IMR-90 (cell line): ENCODE data around the gene TBCD. TPM values are rescaled to one million over a fixed set of nuclear protein-coding genes. Genes with fewer than 3 reads are reported as not detected.

ENCODE experiments used
- ATAC-seq: fragments of 200-7000 bp; cut with Tn5 transposase; 2 replicates; pipeline ENCODE4 v1.9.1; 2020; ENCODE audit warnings: low read depth, mild to moderate bottlenecking, moderate library complexity
- BruUV-seq: library from RNA; stranded (reverse); fragments of 400-500 nt; replicated peaks from 2 replicates; lab custom pipeline; 2021; lab: Mats Ljungman, UMichigan
- CTCF ChIA-PET: fragments of 300-600 bp; formaldehyde crosslinking; extraction: SDS; loops from one replicate; lab custom pipeline; 2021; ENCODE audit warnings: antibody characterized with exemption; lab: Yijun Ruan, JAX
- POLR2A ChIA-PET: fragments of 300-600 bp; sonication (Branson Sonifier 250); formaldehyde crosslinking; loops from one replicate; lab custom pipeline; 2022; ENCODE audit warnings: antibody characterized with exemption; ENCODE audit not compliant: unreplicated experiment; lab: Charles Lee
- DNase-seq: peaks from one replicate; pipeline ENCODE4 v3.0.0; 2013
- H2AFZ ChIP-seq: replicated peaks from 2 replicates; pipeline ENCODE3; 2013; ENCODE audit warnings: low read length, mild to moderate bottlenecking; ENCODE audit not compliant: poor library complexity
- H2AK5ac ChIP-seq: 2 replicates; pipeline ENCODE4 v1.6.1; 2013; ENCODE audit warnings: low read depth, low read length, inconsistent platforms
- H2AK9ac ChIP-seq: replicated peaks from 2 replicates; pipeline ENCODE3; 2013; ENCODE audit warnings: mild to moderate bottlenecking, low read depth, low read length, moderate library complexity; ENCODE audit not compliant: poor library complexity
- H2BK120ac ChIP-seq: 2 replicates; pipeline ENCODE4 v1.6.1; 2013; ENCODE audit warnings: low read depth, low read length, inconsistent platforms
- H2BK15ac ChIP-seq: 3 replicates; pipeline ENCODE4 v1.6.1; 2013; ENCODE audit warnings: low read depth, low read length, inconsistent platforms
- H2BK20ac ChIP-seq: 2 replicates; pipeline ENCODE4 v1.6.1; 2013; ENCODE audit warnings: low read depth, mild to moderate bottlenecking, inconsistent platforms, low read length, moderate library complexity
- H2BK5ac ChIP-seq: 2 replicates; pipeline ENCODE4 v1.6.1; 2013; ENCODE audit warnings: mild to moderate bottlenecking, low read depth, low read length, inconsistent platforms; ENCODE audit not compliant: poor library complexity, severe bottlenecking
- H3K14ac ChIP-seq: replicated peaks from 2 replicates; pipeline ENCODE4 v1.6.1; 2013; ENCODE audit warnings: low read depth, low read length, inconsistent platforms
- H3K18ac ChIP-seq: 2 replicates; pipeline ENCODE4 v1.6.1; 2013; ENCODE audit warnings: low read depth, low read length, control low read depth
- H3K23ac ChIP-seq: 2 replicates; pipeline ENCODE4 v1.6.1; 2013; ENCODE audit warnings: low read depth, low read length, inconsistent platforms
- H3K27ac ChIP-seq: 2 replicates; pipeline ENCODE4 v1.5.1; 2013; ENCODE audit warnings: mild to moderate bottlenecking, control low read depth, low read length; ENCODE audit not compliant: insufficient read depth
- H3K27me3 ChIP-seq: 2 replicates; pipeline ENCODE4 v1.6.1; 2013; ENCODE audit warnings: low read length; ENCODE audit not compliant: control insufficient read depth, insufficient read depth
- H3K36me3 ChIP-seq: 2 replicates; pipeline ENCODE4 v1.6.1; 2013; ENCODE audit warnings: low read length, mixed read lengths; ENCODE audit not compliant: control insufficient read depth, insufficient read depth
- H3K4ac ChIP-seq: 2 replicates; pipeline ENCODE4 v1.6.1; 2013; ENCODE audit warnings: low read depth, low read length, inconsistent platforms
- H3K4me1 ChIP-seq: 2 replicates; pipeline ENCODE4 v1.6.1; 2013; ENCODE audit warnings: low read length, mixed read lengths; ENCODE audit not compliant: control insufficient read depth, insufficient read depth
- H3K4me2 ChIP-seq: 2 replicates; pipeline ENCODE4 v1.6.1; 2013; ENCODE audit warnings: low read depth, mild to moderate bottlenecking, control low read depth, low read length, moderate library complexity
- H3K4me3 ChIP-seq: 2 replicates; pipeline ENCODE4 v1.5.1; 2013; ENCODE audit warnings: low read depth, mild to moderate bottlenecking, control low read depth, low read length, moderate library complexity; ENCODE audit not compliant: insufficient read depth
- H3K56ac ChIP-seq: 2 replicates; pipeline ENCODE4 v1.6.1; 2013; ENCODE audit warnings: low read length, inconsistent platforms; ENCODE audit not compliant: insufficient read depth; ENCODE audit errors: extremely low read depth
- H3K79me1 ChIP-seq, 2 experiments: 2 replicates each; pipeline ENCODE4 v1.6.1; 2013; ENCODE audit warnings: low read length in 2 of 2, inconsistent platforms in 1 of 2, low read depth in 1 of 2
- H3K9ac ChIP-seq: 2 replicates; pipeline ENCODE4 v1.6.1; 2013; ENCODE audit warnings: low read depth, low read length, control low read depth
- H3K9me1 ChIP-seq: 2 replicates; pipeline ENCODE4 v1.6.1; 2013; ENCODE audit warnings: low read length, inconsistent platforms; ENCODE audit not compliant: insufficient read depth
- H3K9me3 ChIP-seq: 2 replicates; pipeline ENCODE4 v1.6.1; 2013; ENCODE audit warnings: low read length; ENCODE audit not compliant: control insufficient read depth, insufficient read depth
- H4K20me1 ChIP-seq: 2 replicates; pipeline ENCODE4 v1.6.1; 2013; ENCODE audit warnings: low read length, inconsistent platforms; ENCODE audit not compliant: insufficient read depth
- H4K5ac ChIP-seq: 2 replicates; pipeline ENCODE4 v1.6.1; 2013; ENCODE audit warnings: mild to moderate bottlenecking, low read depth, low read length, control low read depth
- H4K8ac ChIP-seq, 2 experiments: 2 replicates each; pipeline ENCODE4 v1.6.1; 2013; ENCODE audit warnings: low read depth in 2 of 2, low read length in 2 of 2, control low read depth in 1 of 2, inconsistent platforms in 1 of 2
- H4K91ac ChIP-seq: 2 replicates; pipeline ENCODE4 v1.6.1; 2013; ENCODE audit warnings: low read depth, low read length, inconsistent platforms; ENCODE audit not compliant: insufficient read depth
- BHLHE40 ChIP-seq: fragments of 150-350 bp; IDR thresholded peaks from 2 replicates; pipeline ENCODE4 v1.6.1; 2016; ENCODE audit warnings: mild to moderate bottlenecking, low read depth, low read length
- ELK1 ChIP-seq: fragments of 150-350 bp; IDR thresholded peaks from 2 replicates; pipeline ENCODE4 v1.6.1; 2016; ENCODE audit warnings: low read depth, mild to moderate bottlenecking, low read length, moderate library complexity, borderline replicate concordance
- MAFK ChIP-seq: IDR thresholded peaks from 2 replicates; pipeline ENCODE4 v1.6.1; 2012; ENCODE audit warnings: low read depth, low read length, improper control_type of control experiment
- MAZ ChIP-seq: IDR thresholded peaks from 2 replicates; pipeline ENCODE4 v1.6.1; 2012; ENCODE audit warnings: low read depth, mild to moderate bottlenecking, low read length, improper control_type of control experiment, moderate library complexity, borderline replicate concordance
- MXI1 ChIP-seq: IDR thresholded peaks from 2 replicates; pipeline ENCODE4 v1.6.1; 2012; ENCODE audit warnings: low read depth, mild to moderate bottlenecking, low read length, moderate library complexity, borderline replicate concordance
- NFE2L2 ChIP-seq: fragments of 150-350 bp; IDR thresholded peaks from 2 replicates; pipeline ENCODE4 v1.6.1; 2016; ENCODE audit warnings: low read depth, mild to moderate bottlenecking, low read length
- POLR2A ChIP-seq: IDR thresholded peaks from 2 replicates; pipeline ENCODE4 v1.6.1; 2012; ENCODE audit warnings: mild to moderate bottlenecking, low read depth, low read length
- RFX5 ChIP-seq: IDR thresholded peaks from 2 replicates; pipeline ENCODE4 v1.8.0; 2012; ENCODE audit warnings: low read depth, mild to moderate bottlenecking, low read length, moderate library complexity
- SMC3 ChIP-seq: fragments of 150-350 bp; IDR thresholded peaks from 2 replicates; pipeline ENCODE4 v1.6.1; 2016; ENCODE audit warnings: low read depth, mild to moderate bottlenecking, antibody characterized with exemption, low read length, moderate library complexity
- WGBS, 2 experiments: methylation state at CpG; one replicate each; pipeline versions ENCODE4 v1.1.5 to v1.1.7; 2013; ENCODE audit warnings: missing lambda C conversion rate in 2 of 2; ENCODE audit not compliant: insufficient read length in 1 of 2; ENCODE audit errors: extremely low coverage in 2 of 2; 5-methylcytosine and 5-hydroxymethylcytosine counted together
- dilution Hi-C: fragments of 300-500 bp; cut with HindIII; formaldehyde crosslinking; loops from one replicate; pipeline ENCODE4 v1.14.3; 2018; ENCODE audit warnings: low sequenced_read_pairs; ENCODE audit not compliant: unreplicated experiment
- in situ Hi-C: fragments of 300-500 bp; cut with MboI; formaldehyde crosslinking; loops from 3 replicates; pipeline ENCODE4 v1.14.3; 2019; ENCODE audit warnings: low sequenced_read_pairs, inconsistent platforms, mixed read lengths
- intact Hi-C: fragments of 100-400 bp; cut with micrococcal nuclease; formaldehyde crosslinking; loops from 2 replicates; pipeline ENCODE4 v1.10.0; 2022
- polyA plus RNA-seq, 3 experiments: library from polyadenylated mRNA; depleted of rRNA; stranded (reverse); fragments of >200 nt; gene quantifications; 2 replicates each; pipeline ENCODE4 v1.2.3, GENCODE V29; 2012; ENCODE audit warnings: low replicate concordance in 1 of 3
- total RNA-seq: library from RNA; depleted of rRNA; stranded (reverse); fragments of >200 nt; gene quantifications from 2 replicates; pipeline ENCODE4 v1.2.3, GENCODE V29; 2012
- TF ChIP-seq, protein P1 (sequence below): conservative IDR thresholded peaks from 2 replicates; pipeline ENCODE4 v1.5.1; 2012; ENCODE audit warnings: mild to moderate bottlenecking, low read depth, low read length, improper control_type of control experiment
- TF ChIP-seq, protein P2 (sequence below): fragments of 150-350 bp; IDR thresholded peaks from 2 replicates; pipeline ENCODE4 v1.6.1; 2017; ENCODE audit warnings: mild to moderate bottlenecking, antibody characterized with exemption, low read length, low read depth

The TBCD gene
- total and polyA plus RNA-seq, 2 of the 4 experiments (the other 2 are of a cell fraction): 21.9 to 54.5 TPM

GRCh38 chr17:82935966-82936767 is 184.3 kb downstream of the TBCD start:
- CTCF ChIA-PET: no interaction called here
- no TSS peak for BruUV-seq

More at GRCh38 chr17:82935966-82936767, 184.3 kb downstream of the TBCD start:
- H4K8ac ChIP-seq: no peak overlapping the region
- H3K9me1 ChIP-seq: peaks cover 6% of the 10 kb centered on the region; the same call in 1 of the 2 replicates
- peaks cover 8% of the 10 kb centered on the region for H3K4me1 ChIP-seq
- H3K36me3 ChIP-seq: peaks cover 26% of the 10 kb centered on the region
- H3K23ac ChIP-seq: no peak overlapping the region
- H4K20me1 ChIP-seq: no peaks in the 10 kb centered on the region; the same call in 1 of the 2 replicates
- no peak overlapping the region for H4K91ac ChIP-seq
- no peak overlapping the region for H4K5ac ChIP-seq
- no peak overlapping the region for H2BK15ac ChIP-seq
- no peak for ATAC-seq
- intact Hi-C loops: no loop called here
- peaks cover 0 to 8% of the 10 kb centered on the region in 2 experiments; a peak in 1 of 4 replicates for H3K79me1 ChIP-seq
- no peak overlapping the region for H3K27ac ChIP-seq
- in situ Hi-C loops: no loop called here
- H2BK20ac ChIP-seq: no peak overlapping the region
- WGBS, 2 experiments: 90% methylated on average over 11 of the region's 27 CpGs; no CpG with 5 or more reads in 1 of the 2 experiments
- no peak overlapping the region for H3K4ac ChIP-seq
- no peak overlapping the region for H2AK9ac ChIP-seq
- no peak overlapping the region for H3K56ac ChIP-seq
- dilution Hi-C loops: no loop called here
- no peak overlapping the region for H3K14ac ChIP-seq
- no peaks in the 10 kb centered on the region for H3K9me3 ChIP-seq
- no peak overlapping the region for H2AK5ac ChIP-seq
- DNase-seq: no peak
- no peak overlapping the region for H3K4me2 ChIP-seq
- no peak overlapping the region for H3K4me3 ChIP-seq
- POLR2A ChIA-PET: no interaction called here
- H2BK5ac ChIP-seq: no peak overlapping the region
- H3K9ac ChIP-seq: no peak overlapping the region
- H3K27me3 ChIP-seq: no peaks in the 10 kb centered on the region
- H2AFZ ChIP-seq: peak overlapping the region; percentile 47
- no peak overlapping the region for H3K18ac ChIP-seq
- TF ChIP-seq, protein P1, sequence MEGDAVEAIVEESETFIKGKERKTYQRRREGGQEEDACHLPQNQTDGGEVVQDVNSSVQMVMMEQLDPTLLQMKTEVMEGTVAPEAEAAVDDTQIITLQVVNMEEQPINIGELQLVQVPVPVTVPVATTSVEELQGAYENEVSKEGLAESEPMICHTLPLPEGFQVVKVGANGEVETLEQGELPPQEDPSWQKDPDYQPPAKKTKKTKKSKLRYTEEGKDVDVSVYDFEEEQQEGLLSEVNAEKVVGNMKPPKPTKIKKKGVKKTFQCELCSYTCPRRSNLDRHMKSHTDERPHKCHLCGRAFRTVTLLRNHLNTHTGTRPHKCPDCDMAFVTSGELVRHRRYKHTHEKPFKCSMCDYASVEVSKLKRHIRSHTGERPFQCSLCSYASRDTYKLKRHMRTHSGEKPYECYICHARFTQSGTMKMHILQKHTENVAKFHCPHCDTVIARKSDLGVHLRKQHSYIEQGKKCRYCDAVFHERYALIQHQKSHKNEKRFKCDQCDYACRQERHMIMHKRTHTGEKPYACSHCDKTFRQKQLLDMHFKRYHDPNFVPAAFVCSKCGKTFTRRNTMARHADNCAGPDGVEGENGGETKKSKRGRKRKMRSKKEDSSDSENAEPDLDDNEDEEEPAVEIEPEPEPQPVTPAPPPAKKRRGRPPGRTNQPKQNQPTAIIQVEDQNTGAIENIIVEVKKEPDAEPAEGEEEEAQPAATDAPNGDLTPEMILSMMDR: no peak
- TF ChIP-seq POLR2A (no peak), RFX5 (no peak), ELK1 (no peak), MAZ (no peak), MAFK (no peak), SMC3 (no peak), NFE2L2 (no peak), MXI1 (no peak), BHLHE40 (no peak)
- TF ChIP-seq, protein P2, sequence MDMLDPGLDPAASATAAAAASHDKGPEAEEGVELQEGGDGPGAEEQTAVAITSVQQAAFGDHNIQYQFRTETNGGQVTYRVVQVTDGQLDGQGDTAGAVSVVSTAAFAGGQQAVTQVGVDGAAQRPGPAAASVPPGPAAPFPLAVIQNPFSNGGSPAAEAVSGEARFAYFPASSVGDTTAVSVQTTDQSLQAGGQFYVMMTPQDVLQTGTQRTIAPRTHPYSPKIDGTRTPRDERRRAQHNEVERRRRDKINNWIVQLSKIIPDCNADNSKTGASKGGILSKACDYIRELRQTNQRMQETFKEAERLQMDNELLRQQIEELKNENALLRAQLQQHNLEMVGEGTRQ: no peak
- no peak overlapping the region for H2BK120ac ChIP-seq
